Thyroid gland (tissue), 4 donors: ENCODE measurements around the gene PIM2.

Source experiments
- CTCF ChIP-seq, 6 experiments: fragments of 200-600 bp in 3 of 6; fragments of 450-650 bp in 3 of 6; sonication (generic) in 3 of 6; IDR thresholded peaks; one replicate each; pipeline ENCODE4 v1.5.1; 2016 to 2019; ENCODE audit warnings: antibody characterized with exemption in 6 of 6, mild to moderate bottlenecking in 2 of 6, inconsistent platforms in 1 of 6, moderate library complexity in 1 of 6
- POLR2A ChIP-seq, 2 donors: fragments of 450-650 bp; IDR thresholded peaks; one replicate each; pipeline ENCODE4 v1.6.1; 2017; ENCODE audit warnings: antibody characterized with exemption in 2 of 2, mild to moderate bottlenecking in 2 of 2, moderate library complexity in 1 of 2

DNA sequence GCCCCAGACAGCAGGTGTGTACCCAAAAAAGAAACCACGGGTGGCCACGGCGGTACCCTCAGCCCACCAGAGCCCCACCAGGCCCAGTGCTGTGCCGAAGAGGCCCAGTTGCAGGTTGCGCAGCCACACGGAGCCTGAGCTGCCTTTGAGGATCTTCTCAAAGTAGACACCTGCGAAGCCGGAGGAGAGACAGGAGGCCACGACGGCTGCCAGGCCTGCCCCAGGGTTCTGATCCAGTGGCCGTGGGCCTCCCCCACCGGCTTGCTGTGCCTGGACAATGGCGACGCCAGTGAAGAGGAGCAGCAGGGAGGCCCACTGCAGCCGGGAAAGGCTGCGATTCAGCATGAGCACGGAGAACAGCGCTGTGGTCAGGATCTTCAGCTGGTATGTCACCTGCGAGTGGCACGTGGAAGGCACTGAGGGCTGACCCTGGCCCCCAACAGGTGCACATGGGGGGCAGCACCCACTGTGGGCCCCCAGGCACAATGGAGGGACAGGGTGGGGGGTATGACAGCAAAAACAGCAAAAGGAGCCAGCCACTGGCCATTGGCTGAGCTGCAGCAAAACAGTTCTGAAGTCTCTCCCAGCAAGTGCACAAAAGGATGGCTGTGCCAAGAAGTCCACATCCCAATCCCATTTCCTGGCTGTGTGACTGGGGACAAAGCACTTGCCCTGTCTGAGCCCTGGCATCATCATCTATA is 13.6 kb downstream of the PIM2 start:
- no peak for TF ChIP-seq POLR2A (IDR thresholded peaks at IDR 0.05)
- TF ChIP-seq CTCF (IDR thresholded peaks at IDR 0.05) = no peak
